GM18909 (cell line): ENCODE results near the gene ABHD2.
"Not testable (repeated sequence)": the region's sequence is repeated elsewhere in the genome, so short reads cannot be mapped to it uniquely, and the experiment has no call there.

ENCODE experiments used
- ATAC-seq: cut with Tn5 transposase; IDR thresholded peaks from one replicate; pipeline ENCODE4 v1.9.1; 2021; ENCODE audit warnings: mild to moderate bottlenecking; ENCODE audit not compliant: unreplicated experiment, poor library complexity

ABHD2 gene

DNA sequence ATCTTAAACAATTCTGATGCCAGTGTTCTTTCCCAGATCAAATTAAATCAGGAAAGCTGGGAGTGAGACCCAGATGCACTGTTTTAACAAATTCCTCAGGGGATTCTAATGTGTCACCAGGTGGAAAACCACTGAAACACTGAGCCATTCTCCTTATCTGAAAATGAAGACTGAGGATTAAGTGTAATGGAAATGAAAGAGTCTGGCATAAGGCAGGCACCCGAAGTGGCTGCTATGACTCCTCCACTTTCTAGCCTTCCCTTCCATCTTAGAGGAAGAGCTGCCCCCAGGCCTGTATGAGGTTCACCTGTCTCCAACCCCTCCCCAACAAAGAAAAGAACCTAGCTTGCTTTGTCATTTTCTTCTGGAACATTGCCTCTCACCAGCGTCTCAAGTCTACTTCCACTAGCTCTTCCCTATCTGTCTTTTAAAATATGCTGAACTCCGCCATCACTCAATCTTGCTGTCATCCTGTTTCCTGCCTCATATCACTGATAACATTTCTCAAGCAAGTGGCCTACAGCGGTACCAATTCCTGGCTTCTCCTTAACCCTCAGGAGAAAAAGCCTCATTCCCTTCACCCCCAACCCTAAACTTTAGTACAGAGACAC lies 13.7 kb upstream of the ABHD2 start:
- ATAC-seq = no peak

DNA sequence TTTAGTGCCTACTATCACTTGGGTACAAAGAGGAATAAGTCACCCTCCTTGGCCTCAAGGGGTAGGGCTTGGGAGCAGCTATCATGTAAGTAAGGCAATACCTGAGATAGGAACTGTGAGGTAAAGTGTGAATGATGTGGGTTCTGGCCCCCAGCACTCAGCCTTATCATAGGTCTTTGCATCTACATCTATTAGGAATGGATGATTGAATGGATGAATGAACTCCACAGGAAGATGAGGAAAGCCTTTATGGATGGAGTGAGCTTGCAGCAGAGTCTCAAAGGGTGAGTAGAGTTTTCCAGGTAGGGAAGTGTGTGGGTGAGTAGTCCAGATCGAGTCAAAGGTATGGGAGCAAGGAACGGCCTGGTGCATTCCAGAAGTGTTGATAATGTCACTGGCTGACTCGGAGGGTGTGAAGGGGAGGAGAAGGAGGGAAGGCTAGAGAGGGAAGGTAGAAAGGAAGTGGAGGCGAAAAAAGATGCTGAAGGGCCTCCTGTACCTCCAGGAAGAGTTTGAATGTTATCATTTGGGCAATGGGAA lies 13.1 kb upstream of the ABHD2 start:
- no peak for ATAC-seq

DNA sequence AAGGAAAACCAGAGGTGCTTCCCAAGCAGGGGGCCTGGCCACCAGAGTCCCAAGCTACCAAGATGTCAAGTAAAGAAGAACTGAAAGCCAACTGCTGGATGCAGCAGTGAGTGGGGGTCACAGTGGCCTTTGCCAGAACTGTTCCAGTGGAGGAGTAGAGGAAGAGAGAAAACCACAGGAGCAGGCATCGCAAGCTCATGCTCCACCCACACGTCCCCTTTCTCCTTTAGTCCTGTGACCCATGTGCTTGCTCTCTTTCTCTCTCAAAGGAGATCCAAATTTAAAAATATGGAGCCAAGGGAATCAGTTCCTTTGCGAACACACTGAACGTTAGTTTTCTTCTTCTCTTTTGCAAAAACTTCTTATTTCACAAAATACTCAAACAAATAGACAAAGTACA lies 12.4 kb upstream of the ABHD2 start:
- ATAC-seq = no peak

DNA sequence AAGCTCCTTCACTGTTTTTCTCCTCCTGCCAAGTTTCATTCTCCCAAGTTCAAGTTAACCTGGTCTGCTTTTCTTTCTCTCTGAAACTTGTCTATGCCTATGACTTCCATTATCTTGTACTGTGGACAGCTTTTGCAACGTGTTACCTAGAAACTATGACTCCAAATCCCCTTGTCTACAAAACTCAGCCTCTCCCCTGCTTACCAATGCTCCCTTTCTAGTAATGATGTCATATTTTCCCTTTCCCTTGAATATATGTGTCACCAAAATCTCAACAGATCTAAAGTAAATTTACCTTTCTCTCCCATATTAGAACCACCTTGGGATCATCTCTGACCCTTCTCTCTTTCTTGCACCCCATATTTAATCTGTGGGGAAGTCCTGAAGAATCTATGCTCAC lies 10.5 kb upstream of the ABHD2 start:
- ATAC-seq = no peak

DNA sequence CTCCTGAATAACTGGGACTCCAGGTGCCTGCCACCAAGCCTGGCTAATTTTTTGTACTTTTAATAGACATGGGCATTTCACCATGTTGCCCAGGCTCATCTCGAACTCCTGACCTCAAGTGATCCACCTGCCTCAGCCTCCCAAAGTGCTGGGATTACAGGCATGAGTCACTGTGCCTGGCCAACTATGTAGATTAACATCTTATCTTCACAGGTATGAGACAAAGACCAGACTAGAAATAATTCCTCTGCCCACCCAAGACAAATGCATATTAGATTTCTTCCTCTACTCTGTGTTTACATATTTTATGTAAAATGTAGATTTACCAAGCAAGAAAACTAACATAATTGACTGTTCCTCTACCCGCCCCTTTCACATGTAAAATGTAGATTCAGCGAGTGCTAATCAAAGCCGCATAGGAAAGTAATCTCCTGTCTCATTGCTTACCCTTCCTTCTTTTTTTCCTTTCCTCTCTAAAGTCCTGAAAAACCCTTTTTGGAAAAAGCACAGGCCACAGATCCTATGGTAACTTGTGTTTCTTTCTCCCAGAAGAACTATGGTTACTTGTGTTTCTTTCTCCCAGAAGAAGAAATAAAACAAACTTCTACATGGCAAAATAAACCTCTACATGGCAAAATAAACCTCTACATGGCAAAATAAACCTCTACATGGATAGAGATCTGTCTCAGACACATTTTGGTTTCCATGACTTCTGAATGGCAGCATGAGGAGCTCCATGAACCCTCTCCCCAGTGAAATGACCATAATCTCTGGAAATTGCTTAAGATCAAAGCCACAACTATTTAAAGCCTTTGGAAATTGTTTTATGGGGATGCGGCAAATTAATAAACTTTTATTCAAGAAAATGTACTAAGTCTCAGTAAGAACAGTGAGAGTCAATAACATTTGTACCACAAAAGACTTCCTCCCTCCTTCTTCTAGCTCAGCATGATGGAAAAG lies 9.1 kb upstream of the ABHD2 start:
- no peak for ATAC-seq

DNA sequence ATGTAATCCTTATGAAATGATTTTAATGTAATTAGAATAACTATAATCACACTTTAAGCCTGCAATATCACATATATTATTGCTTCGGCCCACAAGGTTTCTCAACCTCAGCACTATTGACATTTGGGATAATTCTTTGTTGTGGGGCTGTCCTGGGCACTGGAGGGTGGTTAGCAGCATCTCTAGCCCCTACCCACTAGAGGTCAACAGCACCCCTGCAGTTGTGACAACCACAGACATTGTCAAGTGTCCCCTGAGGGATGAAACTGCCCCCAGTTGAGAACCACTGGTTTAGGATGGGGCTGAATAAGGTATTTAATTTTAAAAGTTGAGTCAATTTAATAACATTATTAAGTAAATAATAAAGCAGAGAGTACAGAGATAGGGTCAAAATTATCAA lies 6.4 kb upstream of the ABHD2 start:
- no peak for ATAC-seq

DNA sequence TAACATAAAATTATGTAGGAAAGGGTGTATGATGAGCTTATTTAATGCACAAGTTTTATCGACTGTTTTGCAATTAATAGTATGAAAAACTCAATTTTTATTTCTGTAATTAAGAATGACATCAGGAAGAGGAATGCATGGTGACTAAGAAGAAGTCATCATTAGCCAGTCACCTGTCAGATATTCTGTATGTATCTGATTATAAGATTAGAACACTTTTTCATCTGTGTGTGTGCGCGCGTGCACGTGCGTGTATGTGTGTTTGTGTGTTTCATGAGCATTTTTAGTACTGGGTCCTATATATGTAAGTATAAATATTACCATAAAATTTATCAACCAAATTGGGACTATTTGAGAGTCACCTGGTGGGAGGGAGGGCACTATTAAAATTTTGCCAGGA lies 5.0 kb upstream of the ABHD2 start:
- ATAC-seq = no peak

DNA sequence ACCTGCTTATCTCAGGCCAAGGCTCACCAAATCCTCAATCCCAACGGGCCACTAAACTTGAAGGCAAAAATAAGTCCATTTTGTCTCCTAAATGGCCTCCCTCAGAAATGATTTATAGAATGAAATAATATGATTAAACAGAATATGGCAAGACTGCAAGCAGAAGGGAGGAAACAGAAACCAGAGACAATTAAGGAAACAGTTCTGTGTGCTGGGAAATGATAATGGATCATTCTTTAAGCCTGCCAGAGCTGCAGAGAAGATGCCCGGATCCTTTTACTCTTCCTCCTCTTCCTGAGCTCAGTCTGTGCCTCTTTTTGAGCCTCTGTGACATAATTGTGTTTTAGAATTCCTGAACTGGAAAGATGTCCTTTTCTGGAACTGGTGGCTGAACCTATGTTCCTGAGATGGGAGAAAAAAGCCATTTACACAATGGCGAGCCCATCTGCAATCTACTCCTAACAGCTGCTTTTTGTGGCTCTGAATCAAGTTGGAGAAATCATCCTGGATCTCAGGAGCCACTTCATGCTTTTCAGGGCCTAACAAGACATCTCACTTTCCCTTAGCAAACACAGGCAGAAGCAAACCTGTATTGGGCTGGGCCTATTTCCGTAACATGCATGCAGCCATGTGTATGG lies 2.8 kb upstream of the ABHD2 start:
- ATAC-seq = no peak

DNA sequence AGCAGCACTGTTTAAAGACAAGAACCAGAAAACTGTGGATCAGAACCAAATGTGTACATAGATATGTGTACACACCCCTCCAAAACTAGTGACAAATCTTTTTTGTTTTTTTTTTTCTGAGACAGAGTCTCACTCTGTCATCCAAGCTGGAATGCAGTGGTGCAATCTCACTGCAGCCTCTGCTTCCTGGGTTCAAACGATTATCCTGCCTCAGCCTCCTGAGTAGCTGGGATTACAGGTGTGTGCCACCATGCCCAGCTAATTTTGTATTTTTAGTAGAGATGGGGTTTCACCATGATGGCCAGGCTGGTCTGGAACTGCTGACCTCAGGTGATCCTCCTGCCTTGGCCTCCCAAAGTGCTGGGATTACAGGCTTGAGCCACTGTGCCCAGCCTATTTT lies 2.3 kb upstream of the ABHD2 start:
- not testable (repeated sequence) for ATAC-seq

DNA sequence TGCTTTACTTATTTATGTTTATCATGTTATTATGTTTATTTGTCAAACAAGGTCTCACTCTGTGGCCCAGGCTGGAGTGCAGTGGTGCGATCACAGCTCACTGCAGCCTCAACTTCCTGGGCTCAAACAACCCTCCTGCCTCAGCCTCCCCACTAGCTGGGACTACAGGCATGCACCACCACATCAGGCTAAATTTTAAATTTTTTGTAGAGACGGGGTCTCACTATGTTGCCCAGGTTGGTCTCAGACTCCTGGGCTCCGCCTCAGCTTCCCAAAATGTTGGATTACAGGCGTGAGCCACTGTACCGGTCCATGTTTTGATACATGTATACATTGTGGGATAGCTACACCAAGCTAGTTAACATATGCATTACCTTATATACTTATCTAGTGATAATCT lies 1.9 kb upstream of the ABHD2 start:
- not testable (repeated sequence) for ATAC-seq

DNA sequence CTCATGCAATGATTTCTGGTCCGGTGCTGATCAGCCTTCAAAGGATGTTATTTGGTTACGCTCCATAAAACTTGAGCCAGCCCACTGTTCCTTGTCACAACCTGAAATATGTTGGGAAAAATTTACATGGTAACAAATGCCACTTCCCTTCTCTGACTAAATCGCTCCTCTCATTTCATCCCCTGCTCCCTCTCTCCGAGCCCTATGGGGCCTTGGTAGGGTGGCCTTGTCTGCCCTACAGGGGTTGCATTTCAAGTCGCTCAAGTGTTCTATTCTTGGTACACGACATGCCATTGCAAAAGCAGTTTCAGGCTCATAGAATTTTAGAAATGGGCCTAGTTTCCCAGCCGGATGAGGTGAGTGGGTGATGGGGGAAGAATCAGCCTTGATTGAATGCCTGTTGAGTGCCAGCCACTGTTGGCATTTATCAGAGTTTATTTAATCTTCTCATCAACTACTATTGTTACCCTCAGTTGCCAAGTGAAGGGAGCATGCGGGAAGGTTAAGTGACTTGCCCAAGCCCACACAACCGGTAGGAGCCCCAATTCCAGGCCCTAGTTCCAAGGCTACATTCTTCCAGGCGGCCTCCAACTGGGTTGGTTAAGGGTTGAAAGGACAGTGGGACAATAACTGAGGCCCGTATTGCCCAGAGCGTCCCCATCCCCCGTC lies 961 bp upstream of the ABHD2 start:
- no peak for ATAC-seq

DNA sequence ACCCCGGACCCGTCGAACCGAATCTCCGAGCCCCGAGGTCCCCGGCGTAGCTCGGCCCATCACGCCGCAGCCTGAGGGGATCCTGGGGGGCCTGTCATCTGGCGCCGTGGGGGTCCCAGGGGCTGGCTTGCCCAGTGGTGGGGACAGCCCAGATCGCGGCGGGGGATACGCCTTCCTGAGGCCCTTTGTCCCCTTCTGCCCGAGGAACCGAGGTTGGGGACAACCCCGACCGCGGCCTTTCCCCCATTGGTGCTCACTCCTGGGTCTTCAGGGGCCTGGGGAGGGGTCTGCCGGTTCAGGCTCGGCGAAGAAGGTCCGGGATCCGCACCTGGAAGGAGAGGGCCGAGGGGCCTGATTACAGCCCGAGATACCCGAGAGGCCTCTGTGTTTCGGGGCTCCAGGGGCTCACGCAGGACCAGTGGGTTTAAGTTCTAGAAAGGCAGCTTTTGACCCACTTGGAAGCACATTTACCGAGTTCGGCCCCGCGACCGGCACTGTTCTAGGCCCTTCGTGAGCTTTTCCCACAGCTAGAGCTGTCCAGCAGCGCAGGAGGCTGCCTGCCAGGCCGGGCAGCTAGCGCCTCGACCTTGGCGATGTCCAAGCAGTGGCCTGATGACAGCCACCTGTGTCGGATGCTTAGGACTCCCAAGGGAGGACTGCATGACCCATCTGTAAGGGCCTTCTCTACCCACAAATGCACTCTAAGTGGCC lies 504 bp downstream of the ABHD2 start:
- peak; percentile 7 for ATAC-seq

DNA sequence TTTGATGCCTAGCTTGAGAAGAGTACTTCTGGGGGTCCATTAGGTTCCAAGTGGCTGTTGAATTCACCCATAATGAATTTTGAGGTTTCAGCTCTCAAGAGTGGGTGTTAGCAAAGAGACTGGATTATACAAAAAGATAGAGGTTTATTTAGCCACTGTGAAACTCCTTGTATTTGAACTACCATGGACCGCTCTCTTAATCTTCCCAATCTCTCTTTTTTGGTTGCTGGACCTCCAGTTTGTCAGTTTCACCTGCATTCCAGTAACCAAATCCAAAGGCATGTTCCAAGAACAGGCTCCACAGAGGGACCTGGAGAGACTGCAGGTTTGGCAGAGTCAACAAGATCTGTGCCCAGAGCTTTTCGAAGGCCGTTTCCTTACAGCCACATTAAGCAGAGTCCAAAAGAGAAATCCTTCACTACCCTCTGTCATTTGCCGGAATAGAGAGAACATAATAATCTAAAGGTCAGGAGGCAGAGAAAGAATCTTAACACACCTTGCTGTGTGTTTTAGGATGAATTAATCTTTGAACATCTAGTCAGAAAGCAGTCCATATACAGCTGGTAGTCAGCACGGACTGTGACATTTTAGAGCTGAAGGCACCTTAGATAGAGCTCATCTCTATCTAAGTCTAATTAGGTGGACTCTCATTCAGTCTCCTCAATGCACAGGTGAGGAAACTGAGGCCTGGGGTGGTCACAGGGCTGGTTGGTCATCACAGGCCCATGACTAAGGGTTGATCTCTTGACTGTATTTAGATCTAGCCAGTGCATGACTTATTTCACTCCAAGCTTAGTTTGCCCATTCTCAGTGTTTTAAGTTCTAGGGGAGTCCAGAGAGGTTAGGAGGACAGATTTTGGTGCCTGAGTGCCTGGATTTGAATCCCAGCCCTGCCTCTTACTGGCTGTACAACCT lies 1.3 kb downstream of the ABHD2 start:
- ATAC-seq = no peak

DNA sequence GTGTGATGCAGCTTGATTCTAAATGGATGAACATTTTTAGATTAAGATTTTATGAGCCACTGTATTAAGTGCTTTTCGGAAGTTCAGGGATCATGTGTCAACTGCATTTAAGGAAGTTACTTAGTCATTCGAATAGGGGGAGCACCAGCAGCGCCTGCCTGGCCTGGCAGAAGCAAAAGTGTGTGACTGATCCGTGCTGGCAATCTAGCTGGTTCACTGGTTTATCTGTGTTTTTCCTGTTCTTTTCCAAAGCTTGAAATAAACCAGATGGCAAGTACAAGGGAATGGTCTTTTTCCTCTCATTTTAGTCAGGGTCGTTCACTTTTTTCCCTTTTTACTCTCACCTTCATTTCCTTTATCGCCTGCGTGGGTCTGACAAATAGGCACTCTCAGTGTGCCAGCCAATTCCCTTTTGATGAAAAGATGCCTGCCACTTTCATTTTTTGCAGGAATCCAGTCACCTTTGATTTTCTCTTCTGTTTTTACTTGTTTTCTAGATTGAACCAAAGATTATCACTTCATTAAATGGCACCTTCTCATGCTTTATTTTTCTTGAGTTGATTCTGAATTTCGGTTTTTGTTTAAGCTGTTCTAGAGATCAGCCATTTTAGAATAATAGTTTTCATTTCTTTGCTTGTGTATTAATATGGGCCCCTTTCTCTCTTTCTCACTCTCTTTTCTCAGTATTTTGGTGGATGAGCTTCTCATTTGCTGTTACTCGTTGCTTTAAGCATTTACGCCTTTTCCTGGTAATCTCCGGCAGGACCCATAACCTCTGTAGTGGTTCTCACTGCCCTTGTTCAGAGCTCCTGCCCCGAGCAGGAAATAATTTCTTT lies 2.8 kb downstream of the ABHD2 start:
- ATAC-seq = peak; percentile 15

DNA sequence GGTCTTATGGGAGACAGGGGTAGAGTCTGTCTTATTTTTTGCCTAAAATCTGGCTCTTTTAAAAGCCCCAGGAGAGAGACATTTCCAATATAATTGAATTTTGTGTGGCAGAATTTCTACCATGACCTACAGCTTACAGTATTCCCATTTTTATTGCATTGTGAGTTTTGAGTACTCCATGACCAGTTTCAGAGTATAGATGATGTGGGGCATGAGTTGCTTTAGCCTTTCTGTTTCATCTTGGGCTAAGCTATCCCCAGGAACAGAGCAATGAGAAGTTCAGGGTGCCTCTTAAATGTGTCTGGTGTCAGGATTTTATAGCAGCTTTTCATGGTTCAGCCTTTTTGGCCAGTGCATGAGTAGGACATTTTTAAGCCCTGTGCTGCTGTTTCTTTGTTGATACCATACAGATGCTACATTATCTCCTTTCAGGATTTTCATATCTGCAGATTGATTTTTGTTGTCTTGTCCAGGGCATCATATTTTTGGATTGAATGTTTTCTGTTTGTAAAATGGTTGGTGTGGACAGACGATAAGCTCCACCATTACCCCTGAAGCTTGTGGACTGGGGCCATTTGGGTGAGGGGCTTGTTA lies 3.5 kb downstream of the ABHD2 start:
- ATAC-seq = no peak

DNA sequence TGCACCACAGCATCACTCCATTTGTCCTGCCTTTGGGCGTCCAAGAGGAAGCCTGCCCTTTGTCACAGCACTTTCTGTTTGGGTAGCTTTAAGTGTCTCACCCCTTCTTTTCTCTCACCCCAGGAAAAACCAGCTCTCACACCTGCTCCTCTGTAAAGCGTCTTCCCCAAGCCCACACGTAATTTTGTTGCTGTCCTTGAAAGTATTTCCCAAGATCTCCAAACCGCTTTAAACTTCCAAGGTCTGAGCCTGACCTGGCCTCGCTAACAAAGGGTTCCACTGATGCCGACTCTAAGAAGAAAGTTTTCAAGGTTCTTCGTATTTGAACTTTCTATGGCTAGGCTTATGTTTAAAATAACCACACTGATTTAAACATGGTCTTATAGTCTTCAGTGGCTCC lies 5.3 kb downstream of the ABHD2 start:
- no peak for ATAC-seq

DNA sequence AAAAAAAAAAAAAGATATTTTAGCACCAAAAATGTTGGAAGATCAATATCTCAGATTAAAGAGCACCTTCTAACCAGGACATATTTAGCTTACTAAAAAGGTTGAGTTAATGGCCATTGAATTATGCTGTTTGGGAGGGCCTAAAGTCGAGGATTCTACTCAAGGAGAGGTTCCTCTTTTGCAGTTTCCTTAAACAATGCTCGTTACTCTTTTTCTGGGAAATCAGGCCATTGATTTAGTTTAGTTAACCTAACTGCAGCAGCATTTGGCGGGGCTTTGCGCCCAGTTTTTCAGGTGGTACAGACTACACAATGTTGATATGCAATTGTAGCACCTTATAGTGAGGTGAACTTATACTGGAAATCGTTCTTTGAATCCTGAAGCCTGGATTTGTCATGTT lies 6.8 kb downstream of the ABHD2 start:
- no peak for ATAC-seq

DNA sequence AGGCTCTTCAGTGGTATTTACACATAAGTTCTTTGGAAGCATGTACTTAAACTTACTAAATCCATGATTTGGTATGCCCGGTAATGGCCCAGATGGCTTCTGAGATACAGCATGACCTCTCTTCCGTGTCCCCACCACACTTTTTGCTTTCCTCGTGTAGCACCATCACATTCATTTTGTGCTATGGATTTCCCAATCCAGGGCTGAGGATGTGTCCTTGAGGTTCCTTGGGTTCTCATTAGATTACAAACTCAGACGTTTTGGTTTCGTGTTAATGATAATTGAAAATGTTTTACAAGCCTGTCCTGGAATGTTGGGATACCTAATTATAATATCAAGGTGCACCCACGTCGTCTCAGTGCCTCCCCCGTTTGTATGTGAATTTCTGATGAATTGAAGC lies 7.3 kb downstream of the ABHD2 start:
- no peak for ATAC-seq
